Fibroblast of lung (primary cell): ENCODE measurements around the gene MANEAL. TPM values are rescaled to one million over a fixed set of nuclear protein-coding genes. Genes with fewer than 3 reads are reported as not detected.

Experiments used
- DNase-seq, 2 donors: peaks; one replicate each; pipeline versions ENCODE4 v3.0.0 to v3.0.0-alpha.2; 2010; ENCODE audit warnings: low read depth in 2 of 2
- H2AFZ ChIP-seq: 2 replicates; pipeline ENCODE4 v1.5.1; 2012; ENCODE audit warnings: low read length, control low read depth, inconsistent platforms
- H3K27ac ChIP-seq: 2 replicates; pipeline ENCODE4 v1.5.1; 2011; ENCODE audit warnings: low read length, control low read depth; ENCODE audit not compliant: insufficient read depth
- H3K27me3 ChIP-seq: 2 replicates; pipeline ENCODE4 v1.5.1; 2011; ENCODE audit warnings: mild to moderate bottlenecking, low read length; ENCODE audit not compliant: control insufficient read depth, insufficient read depth
- H3K36me3 ChIP-seq: 2 replicates; pipeline ENCODE4 v1.5.1; 2011; ENCODE audit warnings: low read length; ENCODE audit not compliant: control insufficient read depth, insufficient read depth
- H3K4me1 ChIP-seq: 2 replicates; pipeline ENCODE4 v1.5.1; 2011; ENCODE audit warnings: low read length; ENCODE audit not compliant: control insufficient read depth, insufficient read depth; ENCODE audit errors: extremely low read depth
- H3K4me2 ChIP-seq: 2 replicates; pipeline ENCODE4 v1.5.1; 2011; ENCODE audit warnings: low read length, control low read depth; ENCODE audit not compliant: insufficient read depth; ENCODE audit errors: extremely low read depth
- H3K4me3 ChIP-seq, 4 experiments: fragments of 200-600 bp in 1 of 4; sonication (generic) in 1 of 4; replicated peaks in 1 of 4; 2 replicates each; pipeline ENCODE4 v1.5.1; 2011 to 2016; ENCODE audit warnings: low read length in 4 of 4, low read depth in 3 of 4, mild to moderate bottlenecking in 3 of 4, control low read depth in 2 of 4, inconsistent platforms in 1 of 4, mixed read lengths in 1 of 4; ENCODE audit not compliant: insufficient read depth in 1 of 4; ENCODE audit errors: control extremely low read depth in 1 of 4
- H3K79me2 ChIP-seq: 2 replicates; pipeline ENCODE4 v1.5.1; 2012; ENCODE audit warnings: mild to moderate bottlenecking, low read length, inconsistent platforms; ENCODE audit not compliant: control insufficient read depth, insufficient read depth
- H3K9ac ChIP-seq: 2 replicates; pipeline ENCODE4 v1.5.1; 2011; ENCODE audit warnings: mild to moderate bottlenecking, low read length, control low read depth; ENCODE audit not compliant: insufficient read depth
- H3K9me3 ChIP-seq: 2 replicates; pipeline ENCODE4 v1.5.1; 2012; ENCODE audit warnings: low read depth, low read length; ENCODE audit not compliant: control insufficient read depth, insufficient read depth
- H4K20me1 ChIP-seq: 2 replicates; pipeline ENCODE4 v1.5.1; 2011; ENCODE audit warnings: low read length; ENCODE audit not compliant: control insufficient read depth, insufficient read depth; ENCODE audit errors: extremely low read depth
- CTCF ChIP-seq, 2 donors: IDR thresholded peaks in 1 of 2; conservative IDR thresholded peaks in 1 of 2; 1 replicate in 1 of 2; 2 replicates in 1 of 2; pipeline ENCODE4 v1.5.1; 2011 to 2012; ENCODE audit warnings: low read length in 2 of 2, control low read depth in 1 of 2, inconsistent platforms in 1 of 2, low read depth in 1 of 2, mild to moderate bottlenecking in 1 of 2
- EZH2 ChIP-seq: IDR thresholded peaks from 2 replicates; pipeline ENCODE4 v1.5.1; 2012; ENCODE audit warnings: low read length, control low read depth, mild to moderate bottlenecking; ENCODE audit errors: missing control alignments
- polyA plus RNA-seq, 2 donors: library from polyadenylated mRNA; depleted of rRNA in 1 of 2; stranded (reverse) in 1 of 2; unstranded in 1 of 2; fragments of >200 nt; gene quantifications; 2 replicates each; pipeline ENCODE4 v1.2.1, GENCODE V29; 2011 to 2012; ENCODE audit warnings: missing spikeins in 1 of 2
- total RNA-seq: library from RNA; depleted of rRNA; stranded (reverse); fragments of >200 nt; gene quantifications from 2 replicates; pipeline ENCODE4 v1.2.1, GENCODE V29; 2014

The MANEAL gene
- total and polyA plus RNA-seq, 2 donors (not counting 1 experiment from before 2014, with no cell fraction given) = 0.50 to 0.79 TPM

- Histone ChIP-seq H2AFZ (no peak overlapping the region), H4K20me1 (no peaks in the 10 kb centered on the region), H3K79me2 (no peaks in the 10 kb centered on the region), H3K9me3 (no peaks in the 10 kb centered on the region), H3K4me3 (no peak overlapping the region), H3K36me3 (peaks cover 7% of the 10 kb centered on the region), H3K4me2 (no peak overlapping the region), H3K27me3 (no peaks in the 10 kb centered on the region), H3K9ac (no peak overlapping the region), H3K4me1 (no peaks in the 10 kb centered on the region), H3K27ac (no peak overlapping the region)
- no peak for DNase-seq
- TF ChIP-seq CTCF (conservative IDR thresholded peaks at IDR 0.05 in 1 of 2, IDR thresholded peaks at IDR 0.05 in 1 of 2; ENCODE audit: low read depth in 1 of 2, low read length in 2 of 2) (no peak), EZH2 (no peak)
These were observed 27.8 kb downstream of the MANEAL start for GRCh38 chr1:37821481-37821880.

- Histone ChIP-seq H4K20me1 (no peaks in the 10 kb centered on the region), H3K4me1 (no peaks in the 10 kb centered on the region), H3K4me2 (no peak overlapping the region), H2AFZ (no peak overlapping the region), H3K79me2 (no peaks in the 10 kb centered on the region), H3K27ac (no peak overlapping the region), H3K27me3 (no peaks in the 10 kb centered on the region), H3K4me3 (no peak overlapping the region), H3K36me3 (peaks cover 9% of the 10 kb centered on the region), H3K9ac (no peak overlapping the region), H3K9me3 (no peaks in the 10 kb centered on the region)
- TF ChIP-seq CTCF (conservative IDR thresholded peaks at IDR 0.05 in 1 of 2, IDR thresholded peaks at IDR 0.05 in 1 of 2; ENCODE audit: low read depth in 1 of 2, low read length in 2 of 2) (no peak), EZH2 (no peak)
- peak in 1 of 2 donors; percentile 54 for DNase-seq
These were observed 29.5 kb downstream of the MANEAL start for GRCh38 chr1:37822906-37823815.

DNA sequence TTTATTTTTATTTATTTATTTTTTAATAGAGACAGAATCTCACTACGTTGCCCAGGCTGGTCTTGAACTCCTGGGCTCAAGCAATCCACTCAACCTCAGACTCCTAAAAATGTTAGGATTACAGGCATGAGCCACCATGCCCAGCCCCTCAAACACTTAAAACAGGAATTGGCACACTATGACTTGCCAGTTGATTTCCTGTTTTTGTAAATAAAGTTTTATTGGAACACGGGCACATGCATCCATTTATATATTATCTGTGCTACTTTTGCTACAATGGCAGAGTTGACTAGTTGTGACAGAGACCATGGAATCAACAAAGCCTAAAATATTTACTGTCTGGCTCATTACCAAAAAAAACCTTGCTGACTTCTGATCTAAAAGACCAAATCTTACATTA lies 30.4 kb downstream of the MANEAL start:
- Histone ChIP-seq H3K4me3 (no peak overlapping the region), H2AFZ (no peak overlapping the region), H3K79me2 (no peaks in the 10 kb centered on the region), H3K4me2 (no peak overlapping the region), H3K4me1 (no peaks in the 10 kb centered on the region), H3K27ac (no peak overlapping the region), H4K20me1 (no peaks in the 10 kb centered on the region), H3K27me3 (no peaks in the 10 kb centered on the region), H3K9ac (no peak overlapping the region), H3K9me3 (no peaks in the 10 kb centered on the region), H3K36me3 (peaks cover 9% of the 10 kb centered on the region)
- TF ChIP-seq CTCF (conservative IDR thresholded peaks at IDR 0.05 in 1 of 2, IDR thresholded peaks at IDR 0.05 in 1 of 2; ENCODE audit: low read depth in 1 of 2, low read length in 2 of 2) = no peak
- TF ChIP-seq EZH2 = no peak
- no peak for DNase-seq
